Natural killer cell (primary cell): ENCODE measurements around the gene TARBP2. TPM values are rescaled to one million over a fixed set of nuclear protein-coding genes. Genes with fewer than 3 reads are reported as not detected.

Experiments used
- ATAC-seq, 3 donors: fragments of 150-1000 bp in 2 of 3; fragments of 200-7000 bp in 1 of 3; cut with Tn5 transposase; 1 replicate in 1 of 3; 2 replicates in 2 of 3; pipeline ENCODE4 v1.10.0; 2021; ENCODE audit warnings: mild to moderate bottlenecking in 2 of 3, moderate library complexity in 2 of 3
- DNase-seq, 2 donors: peaks; one replicate each; pipeline versions ENCODE4 v3.0.0 to v3.0.0-alpha.2; 2013 to 2021; ENCODE audit warnings: mixed read lengths in 1 of 2
- H3K27ac ChIP-seq: one replicate; pipeline ENCODE4 v1.5.1; 2013; ENCODE audit warnings: mild to moderate bottlenecking, low read length
- H3K27me3 ChIP-seq: one replicate; pipeline ENCODE4 v1.6.1; 2013; ENCODE audit warnings: low read length; ENCODE audit not compliant: control insufficient read depth, insufficient read depth
- H3K36me3 ChIP-seq: one replicate; pipeline ENCODE4 v1.6.1; 2013; ENCODE audit warnings: low read length; ENCODE audit not compliant: control insufficient read depth, insufficient read depth
- H3K4me1 ChIP-seq: one replicate; pipeline ENCODE4 v1.6.1; 2013; ENCODE audit warnings: low read length; ENCODE audit not compliant: control insufficient read depth, insufficient read depth
- H3K4me3 ChIP-seq: one replicate; pipeline ENCODE4 v1.5.1; 2013; ENCODE audit warnings: low read length
- H3K9me3 ChIP-seq: one replicate; pipeline ENCODE4 v1.6.1; 2013; ENCODE audit warnings: low read length; ENCODE audit not compliant: control insufficient read depth, insufficient read depth
- H3K27ac Mint-ChIP-seq, 2 donors: one replicate each; pipeline ENCODE4 v1.8.0; 2022; ENCODE audit warnings: mild to moderate bottlenecking in 2 of 2, mixed read lengths in 2 of 2, moderate library complexity in 1 of 2
- H3K27me3 Mint-ChIP-seq, 2 donors: one replicate each; pipeline ENCODE4 v1.8.0; 2022; ENCODE audit warnings: low read depth in 2 of 2, mixed read lengths in 2 of 2
- H3K36me3 Mint-ChIP-seq: one replicate; pipeline ENCODE4 v1.8.0; 2022; ENCODE audit warnings: mixed read lengths
- H3K4me1 Mint-ChIP-seq, 2 donors: one replicate each; pipeline ENCODE4 v1.8.0; 2022; ENCODE audit warnings: mixed read lengths in 2 of 2
- H3K4me3 Mint-ChIP-seq: one replicate; pipeline ENCODE4 v1.8.0; 2022; ENCODE audit warnings: mild to moderate bottlenecking, moderate library complexity, mixed read lengths
- H3K9me3 Mint-ChIP-seq, 2 donors: one replicate each; pipeline ENCODE4 v1.8.0; 2022; ENCODE audit warnings: mixed read lengths in 2 of 2
- CTCF ChIP-seq: fragments of 200-600 bp; IDR thresholded peaks from one replicate; pipeline ENCODE4 v1.8.0; 2022; ENCODE audit warnings: antibody characterized with exemption
- WGBS: methylation state at CpG from one replicate; pipeline ENCODE4 v1.1.7; 2013; ENCODE audit warnings: missing lambda C conversion rate; ENCODE audit not compliant: insufficient coverage; 5-methylcytosine and 5-hydroxymethylcytosine counted together
- intact Hi-C: fragments of 100-400 bp; cut with micrococcal nuclease; formaldehyde crosslinking; loops from one replicate; pipeline ENCODE4 v1.14.2; 2022
- total RNA-seq, 4 donors: library from RNA; stranded (reverse); fragments of 120-200 nt in 1 of 4; gene quantifications; one replicate each; pipeline versions ENCODE4 v1.2.3 to v1.2.4, GENCODE V29; 2013 to 2022

The TARBP2 gene
- total RNA-seq, 3 donors from 2014 or later (not counting 1 experiment from before 2014, with no cell fraction given) = 23.8 to 35.1 (median 33.7) TPM

GRCh38 chr12:53524476-53524875, 23.4 kb downstream of the TARBP2 start:
- ATAC-seq = no peak
- intact Hi-C loops = no loop called here
- Histone ChIP-seq H3K27me3 (no peaks in the 10 kb centered on the region), H3K36me3 (peaks cover 47% of the 10 kb centered on the region), H3K4me3 (no peak overlapping the region), H3K27ac (no peak overlapping the region), H3K9me3 (no peaks in the 10 kb centered on the region), H3K4me1 (no peaks in the 10 kb centered on the region)
- Mint-ChIP-seq H3K27ac (no peak overlapping the region), H3K9me3 (no peaks in the 10 kb centered on the region), H3K4me1 (no peaks in the 10 kb centered on the region), H3K36me3 (peaks cover 23% of the 10 kb centered on the region), H3K27me3 (no peaks in the 10 kb centered on the region), H3K4me3 (no peak overlapping the region)
- no peak for TF ChIP-seq CTCF
- WGBS = 99% methylated on average over 13 of the region's 13 CpGs
- no peak for DNase-seq

GRCh38 chr12:53530061-53530460, 29.0 kb downstream of the TARBP2 start:
- WGBS = 89% methylated on average over 2 of the region's 2 CpGs
- H3K4me1 Mint-ChIP-seq = no peaks in the 10 kb centered on the region
- H3K9me3 Mint-ChIP-seq = no peaks in the 10 kb centered on the region
- Histone ChIP-seq H3K4me1 (no peaks in the 10 kb centered on the region), H3K27ac (no peak overlapping the region), H3K4me3 (no peak overlapping the region), H3K9me3 (no peaks in the 10 kb centered on the region), H3K27me3 (no peaks in the 10 kb centered on the region), H3K36me3 (peaks cover 56% of the 10 kb centered on the region)
- H3K27me3 Mint-ChIP-seq = no peaks in the 10 kb centered on the region
- TF ChIP-seq CTCF = no peak
- no peak for DNase-seq
- intact Hi-C loops = no loop called here
- H3K4me3 Mint-ChIP-seq = no peak overlapping the region
- peaks cover 21% of the 10 kb centered on the region for H3K36me3 Mint-ChIP-seq
- no peak for ATAC-seq
- no peak overlapping the region for H3K27ac Mint-ChIP-seq

GRCh38 chr12:53530920-53531319, 29.8 kb downstream of the TARBP2 start:
- peaks cover 18% of the 10 kb centered on the region for H3K36me3 Mint-ChIP-seq
- no peak for TF ChIP-seq CTCF

GRCh38 chr12:53532021-53532420, 30.9 kb downstream of the TARBP2 start:
- Mint-ChIP-seq H3K4me1 (no peaks in the 10 kb centered on the region), H3K27ac (no peak overlapping the region), H3K27me3 (no peaks in the 10 kb centered on the region), H3K4me3 (no peak overlapping the region), H3K9me3 (no peaks in the 10 kb centered on the region), H3K36me3 (peaks cover 18% of the 10 kb centered on the region)
- H3K4me3 ChIP-seq = no peak overlapping the region
- intact Hi-C loops = no loop called here
- H3K36me3 ChIP-seq = peaks cover 62% of the 10 kb centered on the region
- ATAC-seq (no peak), DNase-seq (no peak)
- no peaks in the 10 kb centered on the region for H3K27me3 ChIP-seq
- H3K4me1 ChIP-seq = no peaks in the 10 kb centered on the region
- H3K9me3 ChIP-seq = no peaks in the 10 kb centered on the region
- H3K27ac ChIP-seq = no peak overlapping the region
- WGBS = 100% methylated on average over 3 of the region's 3 CpGs
- TF ChIP-seq CTCF = no peak

More at GRCh38 chr12:53530920-53531319, 29.8 kb downstream of the TARBP2 start:
- DNase-seq (no peak), ATAC-seq (no peak)
- no peaks in the 10 kb centered on the region for H3K9me3 ChIP-seq
- H3K4me3 ChIP-seq = no peak overlapping the region
- no peak overlapping the region for H3K27ac ChIP-seq
- Mint-ChIP-seq H3K27me3 (no peaks in the 10 kb centered on the region), H3K27ac (no peak overlapping the region), H3K4me1 (no peaks in the 10 kb centered on the region), H3K9me3 (no peaks in the 10 kb centered on the region), H3K4me3 (no peak overlapping the region)
- no peaks in the 10 kb centered on the region for H3K4me1 ChIP-seq
- intact Hi-C loops = no loop called here
- peaks cover 57% of the 10 kb centered on the region for H3K36me3 ChIP-seq
- no peaks in the 10 kb centered on the region for H3K27me3 ChIP-seq
- WGBS = 98% methylated on average over 4 of the region's 4 CpGs
